Mesothelial cell of epicardium (in vitro differentiated cells): ENCODE measurements around the gene SNED1. TPM values are rescaled to one million over a fixed set of nuclear protein-coding genes. Genes with fewer than 3 reads are reported as not detected.

Source experiments
- DNase-seq, 2 experiments: peaks; one replicate each; pipeline ENCODE4 v3.0.0; 2021; ENCODE audit warnings: low spot score in 2 of 2; ENCODE audit not compliant: unreplicated experiment in 2 of 2
- H3K27ac Mint-ChIP-seq: 2 replicates; pipeline ENCODE4 v1.8.0; 2021; ENCODE audit warnings: mixed read lengths
- H3K27me3 Mint-ChIP-seq: 2 replicates; pipeline ENCODE4 v1.8.0; 2021; ENCODE audit warnings: low read depth, mixed read lengths
- H3K36me3 Mint-ChIP-seq: 2 replicates; pipeline ENCODE4 v1.8.0; 2021; ENCODE audit warnings: mixed read lengths
- H3K4me1 Mint-ChIP-seq: 2 replicates; pipeline ENCODE4 v1.8.0; 2021; ENCODE audit warnings: mixed read lengths
- H3K4me3 Mint-ChIP-seq: 2 replicates; pipeline ENCODE4 v1.8.0; 2021; ENCODE audit warnings: mild to moderate bottlenecking, moderate library complexity, mixed read lengths
- H3K9me3 Mint-ChIP-seq: 2 replicates; pipeline ENCODE4 v1.8.0; 2021; ENCODE audit warnings: mixed read lengths
- total RNA-seq: library from RNA; stranded (reverse); gene quantifications from 3 replicates; pipeline ENCODE4 v1.2.1, GENCODE V29; 2021
- TF ChIP-seq, protein P1 (sequence below): fragments of 200-600 bp; sonication (generic); IDR thresholded peaks from one replicate; pipeline ENCODE4 v1.5.0; 2021; ENCODE audit warnings: antibody characterized with exemption; ENCODE audit not compliant: unreplicated experiment

SNED1 gene
- total RNA-seq, 1 donor from 2014 or later, result 9.4 TPM

- H3K9me3 Mint-ChIP-seq, result peaks cover 19% of the 10 kb centered on the region
- no peak for DNase-seq
- no peak overlapping the region for H3K27ac Mint-ChIP-seq
- H3K4me1 Mint-ChIP-seq, result peaks cover 16% of the 10 kb centered on the region
- TF ChIP-seq, protein P1, sequence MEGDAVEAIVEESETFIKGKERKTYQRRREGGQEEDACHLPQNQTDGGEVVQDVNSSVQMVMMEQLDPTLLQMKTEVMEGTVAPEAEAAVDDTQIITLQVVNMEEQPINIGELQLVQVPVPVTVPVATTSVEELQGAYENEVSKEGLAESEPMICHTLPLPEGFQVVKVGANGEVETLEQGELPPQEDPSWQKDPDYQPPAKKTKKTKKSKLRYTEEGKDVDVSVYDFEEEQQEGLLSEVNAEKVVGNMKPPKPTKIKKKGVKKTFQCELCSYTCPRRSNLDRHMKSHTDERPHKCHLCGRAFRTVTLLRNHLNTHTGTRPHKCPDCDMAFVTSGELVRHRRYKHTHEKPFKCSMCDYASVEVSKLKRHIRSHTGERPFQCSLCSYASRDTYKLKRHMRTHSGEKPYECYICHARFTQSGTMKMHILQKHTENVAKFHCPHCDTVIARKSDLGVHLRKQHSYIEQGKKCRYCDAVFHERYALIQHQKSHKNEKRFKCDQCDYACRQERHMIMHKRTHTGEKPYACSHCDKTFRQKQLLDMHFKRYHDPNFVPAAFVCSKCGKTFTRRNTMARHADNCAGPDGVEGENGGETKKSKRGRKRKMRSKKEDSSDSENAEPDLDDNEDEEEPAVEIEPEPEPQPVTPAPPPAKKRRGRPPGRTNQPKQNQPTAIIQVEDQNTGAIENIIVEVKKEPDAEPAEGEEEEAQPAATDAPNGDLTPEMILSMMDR, result no peak
- H3K4me3 Mint-ChIP-seq, result no peak overlapping the region
- H3K27me3 Mint-ChIP-seq, result peaks cover 17% of the 10 kb centered on the region
- H3K36me3 Mint-ChIP-seq, result peaks cover 7% of the 10 kb centered on the region
Observed at GRCh38 chr2:241005569-241005968, 7.2 kb downstream of the SNED1 start.

DNA sequence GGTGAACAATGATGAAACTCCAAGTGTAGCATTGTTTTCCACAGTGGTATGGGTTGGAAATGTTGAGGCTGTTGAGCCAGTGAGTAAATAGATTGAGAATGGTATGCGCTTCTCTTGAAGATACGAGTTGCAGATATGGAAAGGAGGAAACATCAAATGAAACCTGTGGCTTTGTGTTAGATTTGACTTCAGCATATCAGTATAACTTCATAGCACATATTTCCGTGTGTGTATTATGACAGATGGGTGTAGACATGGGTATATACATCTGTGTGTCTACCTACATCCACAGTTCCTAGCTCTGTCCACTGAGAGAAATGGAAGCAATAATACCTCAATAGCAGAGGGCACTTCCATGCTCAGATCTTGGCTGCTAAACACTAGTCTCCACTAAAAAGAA is 8.0 kb downstream of the SNED1 start:
- peaks cover 19% of the 10 kb centered on the region for H3K9me3 Mint-ChIP-seq

DNA sequence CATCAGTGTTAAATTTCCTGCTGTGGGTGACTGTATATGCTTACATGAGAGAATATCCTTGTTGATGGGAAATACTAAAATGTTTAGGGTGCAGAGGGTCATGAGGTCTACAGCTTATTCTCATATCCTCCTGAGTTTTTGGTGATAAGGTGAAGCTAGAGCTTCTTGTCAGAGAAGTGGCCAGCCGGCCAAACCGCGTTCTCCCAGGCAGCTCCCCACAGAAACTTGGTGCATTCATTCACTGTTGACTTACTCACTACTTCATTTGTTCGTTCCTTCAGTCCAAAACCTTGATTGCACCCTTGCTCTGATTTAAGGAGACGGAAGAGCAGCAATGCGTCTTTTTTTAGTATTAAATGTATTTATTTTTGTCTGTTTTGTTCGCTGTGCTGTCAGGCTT is 8.7 kb downstream of the SNED1 start:
- H3K9me3 Mint-ChIP-seq, result peaks cover 19% of the 10 kb centered on the region
- no peak overlapping the region for H3K27ac Mint-ChIP-seq
- H3K27me3 Mint-ChIP-seq, result peaks cover 3% of the 10 kb centered on the region
- DNase-seq, result no peak
- peaks cover 16% of the 10 kb centered on the region for H3K4me1 Mint-ChIP-seq
- TF ChIP-seq, protein P1, result no peak
- H3K36me3 Mint-ChIP-seq, result peaks cover 7% of the 10 kb centered on the region
- H3K4me3 Mint-ChIP-seq, result no peak overlapping the region

More for the DNA sequence above, 8.0 kb downstream of the SNED1 start:
- peaks cover 9% of the 10 kb centered on the region for H3K27me3 Mint-ChIP-seq
- no peak overlapping the region for H3K4me3 Mint-ChIP-seq
- H3K4me1 Mint-ChIP-seq, result peaks cover 16% of the 10 kb centered on the region
- H3K36me3 Mint-ChIP-seq, result peaks cover 7% of the 10 kb centered on the region
- TF ChIP-seq, protein P1, result no peak
- H3K27ac Mint-ChIP-seq, result no peak overlapping the region
- DNase-seq, result no peak

DNA sequence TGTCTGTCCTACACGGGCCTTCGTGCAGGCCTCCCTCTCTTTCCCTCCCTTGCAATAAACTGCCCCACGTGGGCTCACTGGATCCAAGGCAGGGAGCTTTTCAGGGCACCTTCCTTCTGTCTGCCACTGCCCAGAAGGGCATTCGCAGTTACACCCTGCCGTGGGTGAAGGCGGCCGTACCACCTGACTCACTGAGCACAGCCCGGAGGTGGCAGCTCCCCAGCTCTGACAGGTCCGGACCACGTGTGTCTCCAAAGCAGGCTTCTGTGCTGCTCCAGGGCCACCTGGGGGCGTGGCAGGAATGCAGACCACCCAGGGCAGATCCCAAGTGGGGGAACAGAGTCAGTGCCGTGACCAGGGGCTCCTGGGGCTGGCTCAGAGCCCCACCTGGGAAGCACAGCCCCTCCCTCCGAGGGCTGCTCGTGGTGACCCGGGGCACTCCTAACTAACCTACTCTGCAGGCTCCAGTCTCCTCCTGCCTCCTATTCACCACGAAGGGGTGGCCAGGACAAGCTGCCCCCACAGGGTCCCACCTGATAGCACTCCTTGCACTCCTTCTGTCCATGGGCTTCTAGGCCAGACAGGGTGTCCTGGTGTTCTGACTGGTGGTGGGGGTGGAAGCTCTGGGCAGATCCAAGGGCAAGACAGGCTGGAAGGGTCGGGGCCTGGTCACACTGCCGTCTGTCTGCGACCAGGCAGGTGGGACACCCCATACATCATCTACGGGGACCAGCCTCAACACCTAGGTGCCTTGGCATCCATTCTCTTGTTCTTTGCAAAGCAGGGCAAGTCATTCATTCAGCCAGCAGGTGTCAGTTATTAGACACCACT is 9.7 kb downstream of the SNED1 start:
- H3K4me1 Mint-ChIP-seq, result peaks cover 16% of the 10 kb centered on the region
- H3K27ac Mint-ChIP-seq, result no peak overlapping the region
- H3K36me3 Mint-ChIP-seq, result peaks cover 7% of the 10 kb centered on the region
- no peak overlapping the region for H3K4me3 Mint-ChIP-seq
- DNase-seq, result no peak
- TF ChIP-seq, protein P1, result no peak
- H3K27me3 Mint-ChIP-seq, result no peaks in the 10 kb centered on the region
- peaks cover 19% of the 10 kb centered on the region for H3K9me3 Mint-ChIP-seq

GRCh38 chr2:241008711-241009121 is 10.3 kb downstream of the SNED1 start:
- peaks cover 16% of the 10 kb centered on the region for H3K4me1 Mint-ChIP-seq
- DNase-seq, result no peak
- H3K4me3 Mint-ChIP-seq, result no peak overlapping the region
- peaks cover 16% of the 10 kb centered on the region for H3K9me3 Mint-ChIP-seq
- TF ChIP-seq, protein P1, result no peak
- H3K27ac Mint-ChIP-seq, result no peak overlapping the region
- no peaks in the 10 kb centered on the region for H3K27me3 Mint-ChIP-seq
- peaks cover 7% of the 10 kb centered on the region for H3K36me3 Mint-ChIP-seq
